Measurements from ENCODE around the gene NRG2. TPM values are rescaled to one million over a fixed set of nuclear protein-coding genes. Genes with fewer than 3 reads are reported as not detected.

The NRG2 gene
- total RNA-seq, 2 donors from 2014 or later, result 5.6 to 6.5 TPM

DNA sequence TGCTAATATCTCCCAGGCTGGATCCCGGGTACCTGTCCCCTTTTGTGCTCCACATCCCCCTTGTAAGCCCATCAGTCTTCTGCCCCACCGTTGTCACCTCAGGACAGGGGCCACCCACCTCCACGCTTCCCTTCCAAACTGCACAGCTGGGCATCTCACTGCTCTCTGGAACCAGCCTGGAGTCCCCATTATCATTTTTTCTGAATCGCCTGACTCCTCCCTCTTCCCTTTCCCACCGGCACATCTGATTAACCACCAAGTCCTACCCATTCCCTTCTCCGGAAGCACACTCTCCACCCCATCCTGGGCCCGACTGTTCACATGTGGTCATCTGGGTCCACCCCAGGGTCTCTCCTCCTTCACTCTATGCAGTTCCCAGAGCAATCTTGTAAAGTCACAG, 193.6 kb downstream of the NRG2 start:
- H3K27ac ChIP-seq, result peak overlapping the region in 1 of 4 donors; percentile 7
- no peaks in the 10 kb centered on the region for H3K9me3 ChIP-seq
- intact Hi-C loops (cut with DNase I), result no loop called here
- no peaks in the 10 kb centered on the region for H3K36me3 ChIP-seq (replicated peaks in 1 of 2; ENCODE audit: insufficient read depth in 1 of 2, low read depth in 2 of 2)
- TF ChIP-seq, protein P1, sequence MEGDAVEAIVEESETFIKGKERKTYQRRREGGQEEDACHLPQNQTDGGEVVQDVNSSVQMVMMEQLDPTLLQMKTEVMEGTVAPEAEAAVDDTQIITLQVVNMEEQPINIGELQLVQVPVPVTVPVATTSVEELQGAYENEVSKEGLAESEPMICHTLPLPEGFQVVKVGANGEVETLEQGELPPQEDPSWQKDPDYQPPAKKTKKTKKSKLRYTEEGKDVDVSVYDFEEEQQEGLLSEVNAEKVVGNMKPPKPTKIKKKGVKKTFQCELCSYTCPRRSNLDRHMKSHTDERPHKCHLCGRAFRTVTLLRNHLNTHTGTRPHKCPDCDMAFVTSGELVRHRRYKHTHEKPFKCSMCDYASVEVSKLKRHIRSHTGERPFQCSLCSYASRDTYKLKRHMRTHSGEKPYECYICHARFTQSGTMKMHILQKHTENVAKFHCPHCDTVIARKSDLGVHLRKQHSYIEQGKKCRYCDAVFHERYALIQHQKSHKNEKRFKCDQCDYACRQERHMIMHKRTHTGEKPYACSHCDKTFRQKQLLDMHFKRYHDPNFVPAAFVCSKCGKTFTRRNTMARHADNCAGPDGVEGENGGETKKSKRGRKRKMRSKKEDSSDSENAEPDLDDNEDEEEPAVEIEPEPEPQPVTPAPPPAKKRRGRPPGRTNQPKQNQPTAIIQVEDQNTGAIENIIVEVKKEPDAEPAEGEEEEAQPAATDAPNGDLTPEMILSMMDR (IDR thresholded peaks at IDR 0.05), result no peak
- no peak for TF ChIP-seq POLR2A (IDR thresholded peaks at IDR 0.05)
- H3K4me3 ChIP-seq, result no peak overlapping the region
- no peaks in the 10 kb centered on the region for H3K27me3 ChIP-seq
- ATAC-seq (no peak), DNase-seq (no peak)
- peaks cover 12% of the 10 kb centered on the region for H3K4me1 ChIP-seq
- 69 to 83% methylated on average over 7 of the region's 7 CpGs for WGBS, 2 donors

DNA sequence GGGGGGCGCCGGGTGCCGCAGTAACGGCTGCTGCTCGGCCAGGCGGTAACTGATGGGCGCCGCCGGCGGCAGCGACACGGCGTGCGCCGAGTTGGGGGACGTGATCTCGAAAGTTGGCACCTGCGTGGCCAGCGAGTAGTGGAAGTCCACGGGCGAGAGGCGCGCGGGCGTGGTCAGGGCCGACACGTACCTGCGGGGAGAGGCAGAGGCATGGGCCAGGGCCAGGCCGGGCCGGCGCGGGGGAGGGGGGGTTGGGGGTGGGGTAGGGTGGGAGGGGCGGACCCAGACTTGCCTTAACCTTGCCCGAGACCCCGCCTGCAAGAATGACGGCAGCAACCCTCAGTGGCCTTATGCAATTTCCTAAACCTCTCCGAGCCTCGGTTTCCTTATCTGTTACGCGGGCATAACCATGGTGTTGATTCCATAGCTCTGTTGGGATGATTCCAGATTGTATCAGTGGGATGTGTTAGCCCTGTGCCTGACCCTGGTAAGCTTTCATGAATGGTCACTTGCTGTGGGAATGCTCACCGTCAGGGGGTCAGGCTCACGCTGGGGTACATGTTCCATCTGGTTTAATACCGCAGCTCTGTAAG, 194.5 kb downstream of the NRG2 start:
- H3K9me3 ChIP-seq, result no peaks in the 10 kb centered on the region
- no peaks in the 10 kb centered on the region for H3K36me3 ChIP-seq (replicated peaks in 1 of 2; ENCODE audit: insufficient read depth in 1 of 2, low read depth in 2 of 2)
- peak overlapping the region in 1 of 2 donors; percentile 24 for H3K4me3 ChIP-seq
- ATAC-seq (peak; percentile 26), DNase-seq (peak; percentile 30 to 47 (median 39))
- peaks cover 12% of the 10 kb centered on the region for H3K4me1 ChIP-seq
- intact Hi-C loops (cut with DNase I), result no loop called here
- H3K27me3 ChIP-seq, result no peaks in the 10 kb centered on the region
- WGBS, 2 donors, result 27 to 72% methylated on average over 10 to 38 of the region's 43 CpGs
- no peak for TF ChIP-seq POLR2A (IDR thresholded peaks at IDR 0.05)
- peak overlapping the region in 3 of 4 donors; percentile 75 to 79 (median 78) for H3K27ac ChIP-seq

DNA sequence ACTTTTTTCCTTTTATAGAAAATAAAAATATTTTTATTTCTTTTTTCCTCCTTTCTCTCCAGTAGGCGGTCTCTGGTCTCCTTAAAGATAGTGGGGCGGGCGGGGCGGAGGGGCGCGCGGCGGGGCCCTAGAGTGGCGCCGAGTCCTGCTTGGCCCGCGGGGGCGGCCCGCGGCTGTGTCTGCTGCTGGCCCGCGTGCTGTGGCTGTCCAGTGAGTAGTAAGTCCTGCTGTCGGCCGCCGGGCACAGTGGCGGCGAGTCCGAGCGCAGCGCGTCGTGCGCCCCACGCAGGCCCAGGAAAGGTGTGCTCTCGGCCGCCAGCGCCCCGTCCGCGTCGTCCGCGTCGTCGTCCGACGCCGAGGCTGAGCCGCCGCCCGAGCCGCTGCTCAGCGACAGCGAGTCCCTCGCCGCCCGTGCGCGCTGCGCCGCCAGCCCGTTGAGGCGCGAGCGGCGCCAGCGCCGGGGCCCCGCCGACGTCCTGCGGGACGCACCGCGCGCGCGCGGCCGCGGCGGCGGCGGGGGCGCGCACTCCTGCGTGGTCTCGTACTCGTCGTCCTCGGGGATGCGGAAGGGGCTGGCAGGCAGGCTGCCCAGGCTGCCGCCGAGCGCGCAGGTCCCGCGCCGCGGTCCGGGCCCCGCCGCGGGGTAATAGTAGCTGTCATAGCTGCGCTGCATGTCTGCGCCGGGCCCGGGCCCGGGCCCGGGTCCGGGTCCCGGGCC, 195.2 kb downstream of the NRG2 start:
- Histone ChIP-seq H3K27me3 (no peaks in the 10 kb centered on the region), H3K36me3 (replicated peaks in 1 of 2; ENCODE audit: insufficient read depth in 1 of 2, low read depth in 2 of 2) (no peaks in the 10 kb centered on the region), H3K4me3 (peak overlapping the region; percentile 24 to 29), H3K9me3 (no peaks in the 10 kb centered on the region), H3K4me1 (peaks cover 12% of the 10 kb centered on the region), H3K27ac (peak overlapping the region in 3 of 4 donors; percentile 75 to 79 (median 78))
- peak; percentile 87 for ATAC-seq
- 11 to 12% methylated on average over 19 to 100 of the region's 107 CpGs for WGBS, 2 donors
- intact Hi-C loops (cut with DNase I), result no loop called here
- peak; percentile 26 to 32 (median 28) for TF ChIP-seq POLR2A (IDR thresholded peaks at IDR 0.05)
- TF ChIP-seq, protein P1 (IDR thresholded peaks at IDR 0.05), result peak in 1 of 7 experiments; percentile 8
- peak; percentile 64 to 82 (median 69) for DNase-seq

DNA sequence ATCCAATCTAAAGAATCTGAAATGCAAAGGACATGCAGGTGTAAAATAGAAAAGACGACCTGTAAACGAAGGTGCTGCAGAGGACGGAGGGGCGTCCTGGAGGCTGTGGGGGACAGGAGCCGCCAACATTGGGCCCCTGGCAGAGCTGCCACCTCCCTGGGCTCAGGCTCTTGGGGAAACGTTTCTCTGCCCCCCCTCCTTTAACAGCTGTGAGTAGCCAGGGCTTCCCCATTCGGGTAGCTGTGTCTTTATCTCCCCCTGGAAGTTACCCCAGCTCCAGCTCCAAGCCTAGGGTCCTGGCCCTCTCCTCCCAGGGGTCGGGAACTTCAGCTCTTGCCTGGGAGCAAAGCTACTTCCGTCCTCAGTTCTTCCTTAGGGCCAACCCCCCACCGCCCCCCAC, 196.0 kb downstream of the NRG2 start:
- ATAC-seq (no peak), DNase-seq (peak in 1 of 4 donors; percentile 3)
- 54 to 56% methylated on average over 10 of the region's 10 CpGs for WGBS, 2 donors
- Histone ChIP-seq H3K4me3 (no peak overlapping the region), H3K4me1 (peaks cover 12% of the 10 kb centered on the region), H3K27me3 (no peaks in the 10 kb centered on the region), H3K36me3 (replicated peaks in 1 of 2; ENCODE audit: insufficient read depth in 1 of 2, low read depth in 2 of 2) (no peaks in the 10 kb centered on the region), H3K9me3 (no peaks in the 10 kb centered on the region), H3K27ac (no peak overlapping the region)
- TF ChIP-seq, protein P1 (IDR thresholded peaks at IDR 0.05), result no peak
- no peak for TF ChIP-seq POLR2A (IDR thresholded peaks at IDR 0.05)
- intact Hi-C loops (cut with DNase I), result no loop called here

DNA sequence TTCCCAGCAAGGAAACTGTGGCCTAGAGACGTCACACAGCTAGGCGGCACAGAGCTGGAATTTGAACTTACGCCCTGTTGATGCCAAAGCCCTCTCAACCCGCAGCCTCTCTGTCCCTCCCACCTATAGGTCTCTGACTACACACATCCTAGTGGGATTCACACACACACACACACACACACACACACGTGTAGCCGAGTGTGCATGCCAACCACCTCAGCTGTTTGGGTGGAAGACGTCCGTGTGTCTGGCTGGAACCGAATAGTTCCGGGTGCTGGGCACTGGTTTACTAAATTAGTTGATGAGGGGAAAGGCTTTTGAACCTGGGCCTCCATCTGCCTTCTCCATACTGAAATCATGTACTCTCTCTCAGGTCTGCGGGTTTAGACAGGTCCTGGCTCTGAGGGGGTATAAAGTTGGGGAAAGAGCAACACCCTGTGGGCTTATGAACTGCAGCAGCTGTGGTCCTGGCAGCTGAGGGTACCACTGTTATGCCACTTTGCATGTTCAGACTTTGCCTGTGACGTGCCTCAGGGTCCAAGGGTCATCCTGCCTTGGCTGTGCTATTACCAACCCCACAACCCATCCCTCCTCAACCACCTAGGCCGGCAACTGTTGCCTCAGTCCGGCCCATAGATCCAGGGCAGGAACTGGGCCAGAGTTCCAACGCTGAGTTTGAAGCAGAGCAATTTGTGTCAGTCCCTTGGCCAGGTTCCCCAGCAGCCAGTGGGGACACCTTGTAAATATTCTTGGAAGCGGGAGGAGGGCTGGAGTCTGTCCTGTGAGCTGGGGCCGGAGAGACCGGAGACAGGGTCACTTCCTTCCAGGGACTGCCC, 197.0 kb downstream of the NRG2 start:
- DNase-seq, result peak; percentile 57 to 83 (median 79)
- Histone ChIP-seq H3K4me1 (peaks cover 12% of the 10 kb centered on the region), H3K27ac (peak overlapping the region in 2 of 4 donors; percentile 1 to 50), H3K4me3 (no peak overlapping the region), H3K27me3 (no peaks in the 10 kb centered on the region), H3K36me3 (replicated peaks in 1 of 2; ENCODE audit: insufficient read depth in 1 of 2, low read depth in 2 of 2) (no peaks in the 10 kb centered on the region), H3K9me3 (no peaks in the 10 kb centered on the region)
- peak; percentile 44 for ATAC-seq
- 42 to 70% methylated on average over 8 to 18 of the region's 18 CpGs for WGBS, 2 donors
- TF ChIP-seq, protein P1 (IDR thresholded peaks at IDR 0.05), result no peak
- peak in 1 of 3 donors; percentile 18 for TF ChIP-seq POLR2A (IDR thresholded peaks at IDR 0.05)
- intact Hi-C loops (cut with DNase I), result no loop called here

Data from body of pancreas (tissue), 4 donors.